ENCODE measurements around the gene JADE1. TPM values are rescaled to one million over a fixed set of nuclear protein-coding genes. Genes with fewer than 3 reads are reported as not detected.
A peak's percentile ranks its signal among the peaks of the same experiment; 100 is the strongest.

The JADE1 gene
- polyA plus RNA-seq, 4 donors: 6.2 to 27.3 (median 12.7) TPM

DNA sequence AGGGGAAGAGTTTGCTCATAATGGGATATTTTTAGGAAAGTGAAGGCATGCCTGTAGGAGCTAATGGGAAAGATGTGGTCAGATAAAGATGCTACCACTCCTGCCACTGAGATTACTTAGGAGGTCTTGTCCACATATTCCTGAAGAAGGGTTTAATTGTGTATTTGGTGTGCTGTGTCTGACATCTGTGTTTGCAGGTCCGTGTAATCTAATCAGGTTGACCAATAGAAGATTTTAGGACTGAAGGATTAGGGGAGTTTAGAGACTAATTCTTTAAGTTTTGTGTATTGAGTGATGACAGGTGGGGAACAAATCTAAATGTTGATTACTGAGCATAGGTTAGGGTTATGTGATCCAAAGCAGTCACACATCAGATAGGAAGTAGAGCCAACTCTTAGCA lies 57.2 kb downstream of the JADE1 start:
- H3K36me3 ChIP-seq (ENCODE audit: control insufficient read depth in 3 of 3, insufficient read depth in 2 of 3, low read depth in 1 of 3, low read length in 3 of 3): peaks cover 8 to 34% (median 16%) of the 10 kb centered on the region in 3 donors
- FAIRE-seq: no peak

GRCh38 chr4:128868758-128869157 lies 59.3 kb downstream of the JADE1 start:
- H3K27ac ChIP-seq (ENCODE audit: low read depth in 1 of 3, low read length in 2 of 3): no peak overlapping the region
- peaks cover 0 to 2% (median 0%) of the 10 kb centered on the region in 3 donors for H3K4me1 ChIP-seq (ENCODE audit: control insufficient read depth in 3 of 3, insufficient read depth in 2 of 3, low read depth in 1 of 3, low read length in 2 of 3)
- FAIRE-seq: no peak
- peaks cover 8 to 26% (median 17%) of the 10 kb centered on the region in 3 donors for H3K36me3 ChIP-seq (ENCODE audit: control insufficient read depth in 3 of 3, insufficient read depth in 2 of 3, low read depth in 1 of 3, low read length in 3 of 3)
- no peak overlapping the region for H3K4me3 ChIP-seq (ENCODE audit: low read depth in 1 of 3, low read length in 3 of 3)
- H3K9me3 ChIP-seq (ENCODE audit: control insufficient read depth in 2 of 2, insufficient read depth in 1 of 2, low read depth in 1 of 2, low read length in 1 of 2): no peaks in the 10 kb centered on the region
- H3K27me3 ChIP-seq (ENCODE audit: control insufficient read depth in 3 of 3, insufficient read depth in 3 of 3, low read length in 3 of 3): no peaks in the 10 kb centered on the region
- WGBS, 3 donors: 93 to 96% (median 95%) methylated on average over 3 of the region's 3 CpGs
- DNase-seq: no peak

More for the DNA sequence above, 57.2 kb downstream of the JADE1 start:
- H3K27me3 ChIP-seq (ENCODE audit: control insufficient read depth in 3 of 3, insufficient read depth in 3 of 3, low read length in 3 of 3): no peaks in the 10 kb centered on the region
- no peaks in the 10 kb centered on the region for H3K9me3 ChIP-seq (ENCODE audit: control insufficient read depth in 2 of 2, insufficient read depth in 1 of 2, low read depth in 1 of 2, low read length in 1 of 2)
- no peak overlapping the region for H3K4me3 ChIP-seq (ENCODE audit: low read depth in 1 of 3, low read length in 3 of 3)
- 81 to 88% (median 83%) methylated on average over 1 of the region's 1 CpG for WGBS, 3 donors
- H3K4me1 ChIP-seq (ENCODE audit: control insufficient read depth in 3 of 3, insufficient read depth in 2 of 3, low read depth in 1 of 3, low read length in 2 of 3): peaks cover 0 to 2% (median 0%) of the 10 kb centered on the region in 3 donors
- no peak overlapping the region for H3K27ac ChIP-seq (ENCODE audit: low read depth in 1 of 3, low read length in 2 of 3)
- no peak for DNase-seq

DNA sequence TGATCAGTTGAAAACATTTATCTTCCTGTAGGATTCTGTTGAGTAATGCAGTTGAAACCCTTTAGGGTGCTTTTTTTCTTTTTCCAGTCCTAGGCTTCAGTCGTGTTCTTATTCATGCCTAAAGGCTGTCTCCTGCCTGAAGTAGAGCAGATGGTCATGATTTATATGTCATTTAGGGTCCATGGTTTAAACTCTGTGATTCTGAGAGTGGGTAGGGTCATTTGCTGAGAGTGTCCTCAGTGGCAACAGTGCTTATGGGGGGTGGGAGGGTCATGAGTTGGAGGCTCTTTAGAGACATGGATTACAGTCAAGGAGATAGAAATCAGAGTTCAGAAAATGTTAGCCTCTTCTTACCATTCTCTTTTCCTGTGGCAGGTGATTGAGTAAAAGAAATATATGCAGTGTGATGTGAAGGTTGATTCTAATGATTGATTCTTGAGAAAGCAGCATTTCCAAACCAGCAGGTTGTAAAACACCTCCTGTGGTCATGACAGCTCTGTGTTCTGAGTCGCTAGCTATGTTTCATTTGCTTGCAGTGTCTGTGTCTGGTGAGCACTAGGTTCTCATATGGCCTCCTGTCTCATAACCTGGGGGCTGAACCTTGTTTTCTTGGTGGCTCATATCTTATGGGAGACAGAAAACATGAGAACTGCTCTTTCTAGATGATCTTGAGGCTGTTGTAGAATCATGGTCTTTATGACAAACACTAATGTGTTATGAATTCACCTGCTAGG lies 60.4 kb downstream of the JADE1 start:
- H3K36me3 ChIP-seq (ENCODE audit: control insufficient read depth in 3 of 3, insufficient read depth in 2 of 3, low read depth in 1 of 3, low read length in 3 of 3): peaks cover 8 to 22% (median 19%) of the 10 kb centered on the region in 3 donors
- H3K9me3 ChIP-seq (ENCODE audit: control insufficient read depth in 2 of 2, insufficient read depth in 1 of 2, low read depth in 1 of 2, low read length in 1 of 2): no peaks in the 10 kb centered on the region
- peaks cover 0 to 2% (median 0%) of the 10 kb centered on the region in 3 donors for H3K4me1 ChIP-seq (ENCODE audit: control insufficient read depth in 3 of 3, insufficient read depth in 2 of 3, low read depth in 1 of 3, low read length in 2 of 3)
- no peaks in the 10 kb centered on the region for H3K27me3 ChIP-seq (ENCODE audit: control insufficient read depth in 3 of 3, insufficient read depth in 3 of 3, low read length in 3 of 3)
- H3K27ac ChIP-seq (ENCODE audit: low read depth in 1 of 3, low read length in 2 of 3): no peak overlapping the region
- WGBS, 3 donors: 86 to 93% (median 90%) methylated on average over 2 of the region's 2 CpGs
- FAIRE-seq (no peak), DNase-seq (no peak)
- H3K4me3 ChIP-seq (ENCODE audit: low read depth in 1 of 3, low read length in 3 of 3): no peak overlapping the region

DNA sequence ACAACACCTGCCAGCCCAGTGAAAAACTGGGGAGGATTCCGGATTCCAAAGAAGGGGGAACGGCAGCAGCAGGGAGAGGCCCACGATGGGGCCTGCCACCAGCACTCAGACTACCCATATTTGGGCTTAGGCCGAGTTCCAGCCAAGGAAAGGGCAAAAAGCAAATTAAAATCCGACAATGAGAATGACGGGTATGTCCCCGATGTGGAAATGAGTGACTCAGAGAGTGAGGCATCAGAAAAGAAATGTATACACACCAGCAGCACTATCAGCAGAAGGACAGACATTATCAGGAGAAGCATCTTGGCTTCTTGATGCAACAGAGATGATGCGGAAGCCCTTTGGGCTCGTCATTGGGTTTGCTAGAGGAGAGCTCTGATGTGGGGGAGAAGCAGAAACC lies 62.4 kb downstream of the JADE1 start:
- DNase-seq: no peak
- H3K4me3 ChIP-seq (ENCODE audit: low read depth in 1 of 3, low read length in 3 of 3): no peak overlapping the region
- 92 to 97% (median 96%) methylated on average over 9 of the region's 9 CpGs for WGBS, 3 donors
- no peaks in the 10 kb centered on the region for H3K9me3 ChIP-seq (ENCODE audit: control insufficient read depth in 2 of 2, insufficient read depth in 1 of 2, low read depth in 1 of 2, low read length in 1 of 2)
- H3K36me3 ChIP-seq (ENCODE audit: control insufficient read depth in 3 of 3, insufficient read depth in 2 of 3, low read depth in 1 of 3, low read length in 3 of 3): peaks cover 8 to 22% (median 19%) of the 10 kb centered on the region in 3 donors
- FAIRE-seq: no peak
- no peaks in the 10 kb centered on the region for H3K27me3 ChIP-seq (ENCODE audit: control insufficient read depth in 3 of 3, insufficient read depth in 3 of 3, low read length in 3 of 3)
- H3K4me1 ChIP-seq (ENCODE audit: control insufficient read depth in 3 of 3, insufficient read depth in 2 of 3, low read depth in 1 of 3, low read length in 2 of 3): peaks cover 0 to 2% (median 0%) of the 10 kb centered on the region in 3 donors
- H3K27ac ChIP-seq (ENCODE audit: low read depth in 1 of 3, low read length in 2 of 3): peak overlapping the region in 1 of 3 donors; percentile 46

GRCh38 chr4:128876200-128876599 lies 66.7 kb downstream of the JADE1 start:
- Histone ChIP-seq H3K36me3 (ENCODE audit: control insufficient read depth in 3 of 3, insufficient read depth in 2 of 3, low read depth in 1 of 3, low read length in 3 of 3) (peaks cover 4 to 12% (median 8%) of the 10 kb centered on the region in 3 donors), H3K9me3 (ENCODE audit: control insufficient read depth in 2 of 2, insufficient read depth in 1 of 2, low read depth in 1 of 2, low read length in 1 of 2) (no peaks in the 10 kb centered on the region), H3K4me1 (ENCODE audit: control insufficient read depth in 3 of 3, insufficient read depth in 2 of 3, low read depth in 1 of 3, low read length in 2 of 3) (no peaks in the 10 kb centered on the region), H3K27ac (ENCODE audit: low read depth in 1 of 3, low read length in 2 of 3) (no peak overlapping the region), H3K27me3 (ENCODE audit: control insufficient read depth in 3 of 3, insufficient read depth in 3 of 3, low read length in 3 of 3) (no peaks in the 10 kb centered on the region), H3K4me3 (ENCODE audit: low read depth in 1 of 3, low read length in 3 of 3) (no peak overlapping the region)
- 87 to 100% (median 94%) methylated on average over 2 of the region's 2 CpGs for WGBS, 3 donors
- no peak for DNase-seq
- FAIRE-seq: no peak

GRCh38 chr4:128877934-128878333 lies 68.4 kb downstream of the JADE1 start:
- no peak overlapping the region for H3K4me3 ChIP-seq (ENCODE audit: low read depth in 1 of 3, low read length in 3 of 3)

GRCh38 chr4:128879283-128879682 lies 69.8 kb downstream of the JADE1 start:
- Histone ChIP-seq H3K4me3 (ENCODE audit: low read depth in 1 of 3, low read length in 3 of 3) (no peak overlapping the region), H3K36me3 (ENCODE audit: control insufficient read depth in 3 of 3, insufficient read depth in 2 of 3, low read depth in 1 of 3, low read length in 3 of 3) (peaks cover 0 to 2% (median 0%) of the 10 kb centered on the region in 3 donors), H3K27me3 (ENCODE audit: control insufficient read depth in 3 of 3, insufficient read depth in 3 of 3, low read length in 3 of 3) (no peaks in the 10 kb centered on the region), H3K27ac (ENCODE audit: low read depth in 1 of 3, low read length in 2 of 3) (no peak overlapping the region), H3K4me1 (ENCODE audit: control insufficient read depth in 3 of 3, insufficient read depth in 2 of 3, low read depth in 1 of 3, low read length in 2 of 3) (no peaks in the 10 kb centered on the region), H3K9me3 (ENCODE audit: control insufficient read depth in 2 of 2, insufficient read depth in 1 of 2, low read depth in 1 of 2, low read length in 1 of 2) (no peaks in the 10 kb centered on the region)
- DNase-seq: peak in 1 of 2 donors; percentile 39
- WGBS, 3 donors: 24 to 64% (median 40%) methylated on average over 2 of the region's 2 CpGs
- FAIRE-seq: no peak

More at GRCh38 chr4:128877934-128878333, 68.4 kb downstream of the JADE1 start:
- WGBS, 3 donors: 94 to 97% (median 95%) methylated on average over 4 of the region's 4 CpGs
- FAIRE-seq: peak; percentile 75
- H3K36me3 ChIP-seq (ENCODE audit: control insufficient read depth in 3 of 3, insufficient read depth in 2 of 3, low read depth in 1 of 3, low read length in 3 of 3): peaks cover 0 to 2% (median under 1%) of the 10 kb centered on the region in 3 donors
- no peaks in the 10 kb centered on the region for H3K4me1 ChIP-seq (ENCODE audit: control insufficient read depth in 3 of 3, insufficient read depth in 2 of 3, low read depth in 1 of 3, low read length in 2 of 3)
- DNase-seq: no peak
- H3K27me3 ChIP-seq (ENCODE audit: control insufficient read depth in 3 of 3, insufficient read depth in 3 of 3, low read length in 3 of 3): no peaks in the 10 kb centered on the region
- no peaks in the 10 kb centered on the region for H3K9me3 ChIP-seq (ENCODE audit: control insufficient read depth in 2 of 2, insufficient read depth in 1 of 2, low read depth in 1 of 2, low read length in 1 of 2)
- no peak overlapping the region for H3K27ac ChIP-seq (ENCODE audit: low read depth in 1 of 3, low read length in 2 of 3)

GRCh38 chr4:128879971-128880370 lies 70.5 kb downstream of the JADE1 start:
- Histone ChIP-seq H3K36me3 (ENCODE audit: control insufficient read depth in 3 of 3, insufficient read depth in 2 of 3, low read depth in 1 of 3, low read length in 3 of 3) (no peaks in the 10 kb centered on the region), H3K27ac (ENCODE audit: low read depth in 1 of 3, low read length in 2 of 3) (no peak overlapping the region), H3K4me3 (ENCODE audit: low read depth in 1 of 3, low read length in 3 of 3) (no peak overlapping the region), H3K27me3 (ENCODE audit: control insufficient read depth in 3 of 3, insufficient read depth in 3 of 3, low read length in 3 of 3) (no peaks in the 10 kb centered on the region), H3K4me1 (ENCODE audit: control insufficient read depth in 3 of 3, insufficient read depth in 2 of 3, low read depth in 1 of 3, low read length in 2 of 3) (no peaks in the 10 kb centered on the region), H3K9me3 (ENCODE audit: control insufficient read depth in 2 of 2, insufficient read depth in 1 of 2, low read depth in 1 of 2, low read length in 1 of 2) (no peaks in the 10 kb centered on the region)
- FAIRE-seq (no peak), DNase-seq (no peak)
- WGBS, 3 donors: 77 to 85% (median 80%) methylated on average over 2 of the region's 2 CpGs

All from small intestine (tissue), 7 donors.